ENCODE measurements around the gene C1RL. TPM values are rescaled to one million over a fixed set of nuclear protein-coding genes. Genes with fewer than 3 reads are reported as not detected.

The C1RL gene
- total RNA-seq, 6 experiments from 2014 or later, result 8.5 to 20.0 (median 15.8) TPM

DNA sequence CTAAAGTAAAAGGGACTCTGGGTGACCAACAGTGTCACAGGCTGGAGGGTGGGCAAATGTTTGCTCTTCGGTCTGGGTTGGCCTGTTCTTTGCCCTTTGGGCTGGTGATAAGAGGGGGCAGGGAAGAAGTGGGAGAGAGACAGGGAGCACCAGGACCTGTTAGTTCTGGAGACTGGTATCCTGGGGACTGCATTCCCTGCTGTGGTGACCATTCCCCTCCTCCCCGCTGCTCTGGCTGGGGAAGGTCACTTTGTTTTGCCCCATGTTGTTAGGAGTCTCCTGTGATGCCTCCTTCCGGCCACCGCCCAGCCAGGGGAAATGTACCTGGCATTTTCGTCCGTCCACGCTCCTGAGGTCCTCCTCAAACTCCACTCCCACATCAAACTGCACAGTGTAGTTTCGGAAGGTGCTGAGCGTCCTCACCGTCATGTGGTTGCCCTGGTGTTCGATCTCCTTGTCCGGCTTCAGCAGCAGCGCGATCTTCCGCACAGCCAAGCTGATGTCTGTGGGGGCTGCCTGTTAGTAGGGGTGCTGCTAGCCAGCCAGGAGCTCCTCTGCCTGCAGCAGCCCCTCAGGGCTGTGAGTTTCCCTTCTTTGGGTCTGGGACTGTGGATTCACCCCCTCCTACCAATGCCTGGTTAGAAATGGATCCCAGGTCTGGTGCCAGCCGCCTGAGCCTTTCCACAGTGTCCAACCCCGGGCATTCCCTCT lies 19.1 kb upstream of the C1RL start:
- TF ChIP-seq CTCF (IDR thresholded peaks at IDR 0.05), result no peak
- H3K27me3 Mint-ChIP-seq (ENCODE audit: insufficient read depth), result peaks cover 3% of the 10 kb centered on the region
- DNase-seq, result no peak
- no peak overlapping the region for H3K27ac Mint-ChIP-seq
- no peaks in the 10 kb centered on the region for H3K9me3 Mint-ChIP-seq
- H3K4me3 Mint-ChIP-seq, result peak overlapping the region; percentile 8; the same call in 1 of the 2 replicates
- no peaks in the 10 kb centered on the region for H3K36me3 Mint-ChIP-seq (ENCODE audit: low read depth)
- peaks cover 17% of the 10 kb centered on the region for H3K4me1 Mint-ChIP-seq (ENCODE audit: low read depth)

- H3K36me3 Mint-ChIP-seq (ENCODE audit: low read depth), result no peaks in the 10 kb centered on the region
- peaks cover 3% of the 10 kb centered on the region for H3K27me3 Mint-ChIP-seq (ENCODE audit: insufficient read depth)
- H3K4me3 Mint-ChIP-seq, result no peak overlapping the region
- no peaks in the 10 kb centered on the region for H3K9me3 Mint-ChIP-seq
- no peak for TF ChIP-seq CTCF (IDR thresholded peaks at IDR 0.05)
- DNase-seq, result no peak
- H3K27ac Mint-ChIP-seq, result no peak overlapping the region
- peaks cover 12% of the 10 kb centered on the region for H3K4me1 Mint-ChIP-seq (ENCODE audit: low read depth)
These were observed 16.7 kb upstream of the C1RL start for GRCh38 chr12:7125632-7126227.

- peaks cover 3% of the 10 kb centered on the region for H3K27me3 Mint-ChIP-seq (ENCODE audit: insufficient read depth)
These were observed 14.9 kb upstream of the C1RL start for GRCh38 chr12:7123806-7124522.

DNA sequence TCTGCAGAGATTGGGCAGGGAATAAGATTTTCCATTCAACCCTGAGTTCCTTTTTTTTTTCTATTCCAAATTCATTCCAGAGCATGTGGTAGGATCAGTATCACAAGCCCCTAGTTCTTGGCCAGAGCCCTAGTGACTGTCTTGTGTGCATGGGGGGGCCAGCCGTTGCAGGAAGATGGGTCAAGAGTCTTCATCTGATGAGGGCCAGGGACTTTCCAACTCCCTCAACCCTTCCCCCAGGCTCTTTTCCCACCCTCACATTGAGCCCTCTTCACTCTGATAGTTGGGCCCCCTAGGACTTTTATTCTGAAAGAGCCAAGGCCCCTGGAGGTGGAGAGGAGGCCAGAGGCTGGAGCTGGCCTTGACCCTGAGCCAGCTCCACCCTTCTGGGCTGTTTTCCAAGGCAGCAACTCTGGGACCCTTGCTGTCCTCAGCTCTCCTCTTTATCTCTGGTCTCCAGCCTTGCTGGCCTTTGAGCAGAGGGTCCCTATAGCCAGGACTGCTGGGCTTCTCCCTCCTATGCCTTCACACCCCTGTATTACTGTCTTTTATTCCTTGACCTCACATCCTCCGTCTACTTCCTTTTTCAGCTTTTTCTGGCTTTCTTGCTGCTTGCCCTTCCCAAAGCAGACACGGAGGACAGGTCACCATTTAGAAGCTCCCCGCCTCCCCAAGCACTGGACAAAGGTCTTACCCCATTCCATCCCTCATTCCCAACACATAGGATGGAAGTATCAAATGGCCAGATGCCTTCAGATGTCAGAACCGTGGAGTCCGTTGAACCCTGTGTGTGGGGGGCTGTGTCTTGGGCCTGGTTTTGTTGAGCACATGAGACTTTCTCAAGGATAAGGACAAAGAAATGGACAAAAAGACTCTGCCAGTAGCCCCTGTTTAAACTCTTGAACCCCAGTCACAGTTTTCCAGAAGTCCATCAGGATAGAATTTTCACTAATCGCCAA lies 14.1 kb upstream of the C1RL start:
- Mint-ChIP-seq H3K4me3 (no peak overlapping the region), H3K27me3 (ENCODE audit: insufficient read depth) (peaks cover 3% of the 10 kb centered on the region), H3K4me1 (ENCODE audit: low read depth) (no peaks in the 10 kb centered on the region), H3K9me3 (no peaks in the 10 kb centered on the region), H3K36me3 (ENCODE audit: low read depth) (no peaks in the 10 kb centered on the region), H3K27ac (no peak overlapping the region)
- TF ChIP-seq CTCF (IDR thresholded peaks at IDR 0.05), result no peak
- DNase-seq, result no peak

More at GRCh38 chr12:7123806-7124522, 14.9 kb upstream of the C1RL start:
- H3K36me3 Mint-ChIP-seq (ENCODE audit: low read depth), result no peaks in the 10 kb centered on the region
- TF ChIP-seq CTCF (IDR thresholded peaks at IDR 0.05), result no peak
- no peak overlapping the region for H3K4me3 Mint-ChIP-seq
- no peaks in the 10 kb centered on the region for H3K9me3 Mint-ChIP-seq
- H3K4me1 Mint-ChIP-seq (ENCODE audit: low read depth), result peaks cover 5% of the 10 kb centered on the region
- no peak for DNase-seq
- no peak overlapping the region for H3K27ac Mint-ChIP-seq

- no peak for TF ChIP-seq CTCF (IDR thresholded peaks at IDR 0.05)
- no peaks in the 10 kb centered on the region for H3K36me3 Mint-ChIP-seq (ENCODE audit: low read depth)
- DNase-seq, result no peak
- H3K4me3 Mint-ChIP-seq, result no peak overlapping the region
- peaks cover 2% of the 10 kb centered on the region; the same call in 1 of the 2 replicates for H3K4me1 Mint-ChIP-seq (ENCODE audit: low read depth)
- H3K9me3 Mint-ChIP-seq, result no peaks in the 10 kb centered on the region
- peaks cover 1% of the 10 kb centered on the region for H3K27me3 Mint-ChIP-seq (ENCODE audit: insufficient read depth)
- no peak overlapping the region for H3K27ac Mint-ChIP-seq
These were observed 12.3 kb upstream of the C1RL start for GRCh38 chr12:7121324-7121723.

Data from HFFc6 (cell line).